IPS-NIHi7 (cell line): ENCODE measurements around the gene ANXA7.

Source experiments
- DNase-seq: peaks from one replicate; pipeline ENCODE4 v3.0.0; 2012; ENCODE audit warnings: mixed read lengths; ENCODE audit errors: extremely low spot score

ANXA7 gene

GRCh38 chr10:73413528-73414229 lies at the start of gene ANXA7:
Gene ANXA7 (minus strand): TSS chr10:73414058. CDS start chr10:73400856, 13,202 bp downstream.
- DNase-seq = peak; percentile 100

- DNase-seq = no peak
Measured at GRCh38 chr10:73460897-73461296, 47.0 kb upstream of the ANXA7 start.

- DNase-seq = no peak
Measured at GRCh38 chr10:73459683-73460314, 45.9 kb upstream of the ANXA7 start.

- DNase-seq = no peak
Measured at GRCh38 chr10:73456187-73456890, 42.5 kb upstream of the ANXA7 start.

GRCh38 chr10:73449113-73449512 lies 35.3 kb upstream of the ANXA7 start:
- no peak for DNase-seq

GRCh38 chr10:73448384-73448783 lies 34.5 kb upstream of the ANXA7 start:
- DNase-seq = no peak

GRCh38 chr10:73446926-73447325 lies 33.1 kb upstream of the ANXA7 start:
- no peak for DNase-seq

GRCh38 chr10:73444457-73444856 lies 30.6 kb upstream of the ANXA7 start:
- no peak for DNase-seq

GRCh38 chr10:73439605-73440312 lies 25.9 kb upstream of the ANXA7 start:
- no peak for DNase-seq

- DNase-seq = no peak
Measured at GRCh38 chr10:73439055-73439454, 25.2 kb upstream of the ANXA7 start.

GRCh38 chr10:73433538-73433867 lies 19.6 kb upstream of the ANXA7 start, which contains the start of gene MSS51:
Gene MSS51 (minus strand): TSS chr10:73433561. CDS start chr10:73428284, 5,277 bp downstream.
- no peak for DNase-seq

GRCh38 chr10:73432646-73433537 lies 19.0 kb upstream of the ANXA7 start:
- no peak for DNase-seq

- no peak for DNase-seq
Measured at GRCh38 chr10:73426318-73426717, 12.5 kb upstream of the ANXA7 start.

GRCh38 chr10:73424478-73424877 lies 10.6 kb upstream of the ANXA7 start:
- DNase-seq = no peak

- DNase-seq = no peak
Measured at GRCh38 chr10:73423309-73423708, 9.5 kb upstream of the ANXA7 start.

- no peak for DNase-seq
Measured at GRCh38 chr10:73416571-73416970, 2.7 kb upstream of the ANXA7 start.

GRCh38 chr10:73414230-73414945 lies 530 bp upstream of the ANXA7 start:
- no peak for DNase-seq

- DNase-seq = peak; percentile 25
Measured at GRCh38 chr10:73413108-73413527, 740 bp downstream of the ANXA7 start.

- no peak for DNase-seq
Measured at GRCh38 chr10:73410897-73411296, 3.0 kb downstream of the ANXA7 start.

GRCh38 chr10:73408978-73409521 lies 4.8 kb downstream of the ANXA7 start:
- no peak for DNase-seq
